ENCODE data around the gene PRDM16.
A peak's percentile ranks its signal among the peaks of the same experiment; 100 is the strongest.

Gene PRDM16

DNA sequence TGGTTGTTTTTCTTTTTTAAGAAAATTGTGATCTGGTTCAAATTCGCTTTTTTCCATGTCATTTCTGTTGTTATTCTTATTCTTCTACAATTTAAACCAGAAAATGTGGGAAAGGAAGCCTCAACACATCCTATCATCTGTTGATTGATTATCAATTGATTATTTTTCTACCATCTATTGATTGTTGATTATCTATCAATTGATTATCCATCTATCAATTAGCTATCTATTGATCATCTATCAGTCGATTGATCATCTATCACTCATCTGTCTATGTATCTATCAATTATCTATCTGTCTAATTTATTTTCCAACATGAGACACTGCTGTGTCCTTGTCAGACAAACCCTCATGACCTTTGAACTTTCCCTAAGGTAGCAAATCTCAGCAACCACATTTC is 249.3 kb downstream of the PRDM16 start:
- no peak for DNase-seq
- peaks cover 87% of the 10 kb centered on the region for H3K27me3 ChIP-seq (replicated peaks; ENCODE audit: insufficient read depth, low read length)
- no peaks in the 10 kb centered on the region for H4K20me1 ChIP-seq (ENCODE audit: insufficient read depth, low read length)
- H3K9ac ChIP-seq (ENCODE audit: low read length) = no peak overlapping the region
- H3K9me2 ChIP-seq (replicated peaks; ENCODE audit: insufficient read depth, low read length) = no peaks in the 10 kb centered on the region
- no peaks in the 10 kb centered on the region for H3F3A ChIP-seq (ENCODE audit: insufficient read depth, low read length)
- H3K4me3 ChIP-seq (ENCODE audit: low read length) = no peak overlapping the region
- no peak overlapping the region for H3K4me2 ChIP-seq (ENCODE audit: low read depth, low read length)
- H3K36me3 ChIP-seq (replicated peaks; ENCODE audit: insufficient read depth, low read length) = no peaks in the 10 kb centered on the region
- H2AFZ ChIP-seq (ENCODE audit: low read length) = no peak overlapping the region
- no peak overlapping the region for H3K27ac ChIP-seq (ENCODE audit: low read length)
- no peak for TF ChIP-seq EZH2phosphoT487 (IDR thresholded peaks at IDR 0.05; ENCODE audit: low read length)
- no peak for TF ChIP-seq EZH2 (optimal IDR thresholded peaks at IDR 0.05; ENCODE audit: low read depth, low read length)
- TF ChIP-seq, protein P1, sequence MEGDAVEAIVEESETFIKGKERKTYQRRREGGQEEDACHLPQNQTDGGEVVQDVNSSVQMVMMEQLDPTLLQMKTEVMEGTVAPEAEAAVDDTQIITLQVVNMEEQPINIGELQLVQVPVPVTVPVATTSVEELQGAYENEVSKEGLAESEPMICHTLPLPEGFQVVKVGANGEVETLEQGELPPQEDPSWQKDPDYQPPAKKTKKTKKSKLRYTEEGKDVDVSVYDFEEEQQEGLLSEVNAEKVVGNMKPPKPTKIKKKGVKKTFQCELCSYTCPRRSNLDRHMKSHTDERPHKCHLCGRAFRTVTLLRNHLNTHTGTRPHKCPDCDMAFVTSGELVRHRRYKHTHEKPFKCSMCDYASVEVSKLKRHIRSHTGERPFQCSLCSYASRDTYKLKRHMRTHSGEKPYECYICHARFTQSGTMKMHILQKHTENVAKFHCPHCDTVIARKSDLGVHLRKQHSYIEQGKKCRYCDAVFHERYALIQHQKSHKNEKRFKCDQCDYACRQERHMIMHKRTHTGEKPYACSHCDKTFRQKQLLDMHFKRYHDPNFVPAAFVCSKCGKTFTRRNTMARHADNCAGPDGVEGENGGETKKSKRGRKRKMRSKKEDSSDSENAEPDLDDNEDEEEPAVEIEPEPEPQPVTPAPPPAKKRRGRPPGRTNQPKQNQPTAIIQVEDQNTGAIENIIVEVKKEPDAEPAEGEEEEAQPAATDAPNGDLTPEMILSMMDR (IDR thresholded peaks at IDR 0.05; ENCODE audit: low read length) = no peak
- H3K79me2 ChIP-seq (ENCODE audit: low read length) = no peaks in the 10 kb centered on the region
- H3K9me3 ChIP-seq (replicated peaks; ENCODE audit: insufficient read depth, low read length) = no peaks in the 10 kb centered on the region
- H3K4me1 ChIP-seq (ENCODE audit: low read length) = no peaks in the 10 kb centered on the region

DNA sequence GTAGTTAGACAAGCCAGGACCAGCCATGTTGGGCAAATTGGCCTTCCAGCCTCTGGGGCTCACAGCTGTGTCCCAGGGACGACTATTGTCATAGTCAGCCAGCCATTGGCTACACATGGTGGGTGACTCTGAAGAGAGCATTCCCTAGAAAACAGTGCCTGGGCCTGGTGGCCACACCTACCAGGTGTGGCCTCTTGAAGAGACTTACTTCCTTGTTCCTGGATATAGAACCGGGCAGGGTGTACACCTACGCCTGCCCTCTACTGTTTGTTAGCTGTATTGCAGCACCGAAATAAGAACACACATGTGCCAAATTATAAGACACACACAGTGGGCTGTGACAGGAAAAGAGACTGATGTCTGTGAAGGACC is 250.9 kb downstream of the PRDM16 start:
- peak overlapping the region; percentile 36; the same call in 1 of the 2 replicates for H2AFZ ChIP-seq (ENCODE audit: low read length)
- H3K79me2 ChIP-seq (ENCODE audit: low read length) = no peaks in the 10 kb centered on the region
- H3K27ac ChIP-seq (ENCODE audit: low read length) = no peak overlapping the region
- no peaks in the 10 kb centered on the region for H3K36me3 ChIP-seq (replicated peaks; ENCODE audit: insufficient read depth, low read length)
- H3K4me2 ChIP-seq (ENCODE audit: low read depth, low read length) = no peak overlapping the region
- peak; percentile 60 for DNase-seq
- H4K20me1 ChIP-seq (ENCODE audit: insufficient read depth, low read length) = no peaks in the 10 kb centered on the region
- no peaks in the 10 kb centered on the region for H3F3A ChIP-seq (ENCODE audit: insufficient read depth, low read length)
- no peaks in the 10 kb centered on the region for H3K9me2 ChIP-seq (replicated peaks; ENCODE audit: insufficient read depth, low read length)
- H3K9ac ChIP-seq (ENCODE audit: low read length) = no peak overlapping the region
- peaks cover 88% of the 10 kb centered on the region for H3K27me3 ChIP-seq (replicated peaks; ENCODE audit: insufficient read depth, low read length)
- no peaks in the 10 kb centered on the region for H3K4me1 ChIP-seq (ENCODE audit: low read length)
- TF ChIP-seq, protein P1 (IDR thresholded peaks at IDR 0.05; ENCODE audit: low read length) = peak; percentile 82
- no peak for TF ChIP-seq EZH2phosphoT487 (IDR thresholded peaks at IDR 0.05; ENCODE audit: low read length)
- H3K4me3 ChIP-seq (ENCODE audit: low read length) = no peak overlapping the region
- H3K9me3 ChIP-seq (replicated peaks; ENCODE audit: insufficient read depth, low read length) = no peaks in the 10 kb centered on the region

DNA sequence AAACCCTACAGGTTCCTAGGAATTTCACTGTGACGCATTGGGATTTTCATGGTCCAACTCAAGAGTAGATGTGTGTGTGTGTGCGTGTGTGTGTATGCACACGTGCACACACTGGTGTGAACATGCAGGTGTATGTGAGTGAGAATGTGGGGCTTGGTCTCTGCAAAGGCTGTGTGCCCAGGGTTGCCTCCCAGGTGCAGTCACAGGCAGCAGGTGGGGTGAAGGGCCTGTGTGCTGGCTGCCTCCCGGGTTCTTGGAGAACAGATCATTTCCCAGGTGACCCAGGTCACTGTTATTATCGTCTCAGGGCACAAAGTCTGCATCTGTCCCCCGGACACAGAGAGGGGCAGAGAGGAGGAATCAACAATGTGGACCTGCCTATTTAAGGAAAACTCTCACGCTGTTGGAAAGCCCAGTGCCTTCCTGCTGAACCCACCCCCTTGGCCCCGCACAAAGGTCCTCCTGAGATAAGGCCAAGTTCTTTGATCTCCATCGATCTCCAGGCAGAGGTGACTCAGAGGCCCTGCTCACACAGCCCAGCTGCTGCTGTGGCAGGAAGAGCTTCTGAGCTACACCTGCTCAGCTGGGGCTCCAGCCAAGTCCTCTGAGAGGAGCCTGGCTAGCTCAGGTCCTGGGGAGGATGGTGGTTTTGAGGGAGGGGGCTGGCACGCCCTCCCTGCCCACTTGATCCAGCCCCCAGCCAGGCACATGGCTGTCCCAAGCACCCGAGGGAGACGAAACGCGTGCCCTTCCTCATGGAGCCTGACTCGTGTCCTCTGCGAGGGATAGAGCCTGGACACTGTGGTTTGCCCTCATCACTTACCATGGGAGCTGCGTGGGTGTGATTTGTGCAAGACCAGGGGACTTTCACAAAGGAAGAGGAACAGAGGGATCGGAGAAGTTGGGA is 251.5 kb downstream of the PRDM16 start:
- peaks cover 89% of the 10 kb centered on the region for H3K27me3 ChIP-seq (replicated peaks; ENCODE audit: insufficient read depth, low read length)
- no peaks in the 10 kb centered on the region for H3F3A ChIP-seq (ENCODE audit: insufficient read depth, low read length)
- no peak overlapping the region for H3K9ac ChIP-seq (ENCODE audit: low read length)
- 0 out of 2 replicates have a peak overlapping the region, but pooled peaks have one; percentile 36 for H2AFZ ChIP-seq (ENCODE audit: low read length)
- H3K4me2 ChIP-seq (ENCODE audit: low read depth, low read length) = no peak overlapping the region
- no peak overlapping the region for H3K27ac ChIP-seq (ENCODE audit: low read length)
- H3K36me3 ChIP-seq (replicated peaks; ENCODE audit: insufficient read depth, low read length) = no peaks in the 10 kb centered on the region
- DNase-seq = no peak
- H3K4me3 ChIP-seq (ENCODE audit: low read length) = no peak overlapping the region
- H3K9me2 ChIP-seq (replicated peaks; ENCODE audit: insufficient read depth, low read length) = no peaks in the 10 kb centered on the region
- no peaks in the 10 kb centered on the region for H3K79me2 ChIP-seq (ENCODE audit: low read length)
- no peaks in the 10 kb centered on the region for H3K4me1 ChIP-seq (ENCODE audit: low read length)
- no peaks in the 10 kb centered on the region for H3K9me3 ChIP-seq (replicated peaks; ENCODE audit: insufficient read depth, low read length)
- no peaks in the 10 kb centered on the region for H4K20me1 ChIP-seq (ENCODE audit: insufficient read depth, low read length)
- TF ChIP-seq EZH2 (optimal IDR thresholded peaks at IDR 0.05; ENCODE audit: low read depth, low read length) (no peak), EZH2phosphoT487 (IDR thresholded peaks at IDR 0.05; ENCODE audit: low read length) (no peak)
- TF ChIP-seq, protein P1 (IDR thresholded peaks at IDR 0.05; ENCODE audit: low read length) = no peak
